Activated CD8-positive, alpha-beta T cell treated with anti-CD3 and anti-CD28 coated beads for 36 hours (primary cell): Measurements from ENCODE around the gene FBLN1. TPM values are rescaled to one million over a fixed set of nuclear protein-coding genes. Genes with fewer than 3 reads are reported as not detected.

Source experiments
- ATAC-seq: fragments of 200-7000 bp; cut with Tn5 transposase; one replicate; pipeline ENCODE4 v1.10.0; 2021; ENCODE audit warnings: mild to moderate bottlenecking, moderate library complexity
- CTCF ChIA-PET: fragments of 350-600 bp; sonication (Branson Sonifier 250); formaldehyde crosslinking; loops from one replicate; lab custom pipeline; 2021; ENCODE audit warnings: antibody characterized with exemption; lab: Charles Lee
- POLR2A ChIA-PET: fragments of 350-600 bp; sonication (Branson Sonifier 250); formaldehyde crosslinking; loops from one replicate; lab custom pipeline; 2021; ENCODE audit warnings: antibody characterized with exemption; lab: Charles Lee
- DNase-seq: peaks from one replicate; pipeline ENCODE4 v3.0.0-alpha.2; 2020
- H3K27ac Mint-ChIP-seq: one replicate; pipeline ENCODE4 v1.8.0; 2021; ENCODE audit warnings: mild to moderate bottlenecking, mixed read lengths
- H3K27me3 Mint-ChIP-seq: one replicate; pipeline ENCODE4 v1.8.0; 2021; ENCODE audit warnings: mixed read lengths
- H3K36me3 Mint-ChIP-seq: one replicate; pipeline ENCODE4 v1.8.0; 2021; ENCODE audit warnings: low read depth, mixed read lengths
- H3K4me1 Mint-ChIP-seq: one replicate; pipeline ENCODE4 v1.8.0; 2021; ENCODE audit warnings: low read depth, mixed read lengths
- H3K4me3 Mint-ChIP-seq: one replicate; pipeline ENCODE4 v1.8.0; 2021; ENCODE audit warnings: mild to moderate bottlenecking, moderate library complexity, mixed read lengths
- H3K9me3 Mint-ChIP-seq: one replicate; pipeline ENCODE4 v1.8.0; 2021; ENCODE audit warnings: mixed read lengths
- CTCF ChIP-seq: fragments of 200-600 bp; IDR thresholded peaks from one replicate; pipeline ENCODE4 v1.8.0; 2022; ENCODE audit warnings: antibody characterized with exemption, mild to moderate bottlenecking
- intact Hi-C: fragments of 100-400 bp; cut with micrococcal nuclease; formaldehyde crosslinking; loops from one replicate; pipeline ENCODE4 v1.10.0; 2022
- total RNA-seq, 2 experiments: library from RNA; stranded (reverse); gene quantifications; one replicate each; pipeline ENCODE4 v1.2.3, GENCODE V29; 2021

Gene FBLN1
- total RNA-seq, 2 experiments from 2014 or later: 0.56 TPM; not detected in 1

- Mint-ChIP-seq H3K4me3 (no peak overlapping the region), H3K36me3 (no peaks in the 10 kb centered on the region), H3K9me3 (no peaks in the 10 kb centered on the region), H3K27me3 (peaks cover 3% of the 10 kb centered on the region), H3K4me1 (no peaks in the 10 kb centered on the region), H3K27ac (no peak overlapping the region)
- DNase-seq: no peak
- no peak for TF ChIP-seq CTCF
- intact Hi-C loops: loop anchor here (2.0 to 10.0 kb wide), 3 partner anchors 43 to 277 kb away; no protein-coding TSS in a partner anchor
- ChIA-PET CTCF (interaction anchor here (1.4 kb wide), 1 partner anchor 26 kb away, joined by 4 read pairs; no protein-coding TSS in a partner anchor), POLR2A (no interaction called here)
- ATAC-seq: no peak
Measured at GRCh38 chr22:45551310-45552016, 48.8 kb downstream of the FBLN1 start.

GRCh38 chr22:45552017-45552411 is 49.3 kb downstream of the FBLN1 start:
- peaks cover 3% of the 10 kb centered on the region for H3K27me3 Mint-ChIP-seq
- intact Hi-C loops: loop anchor here (10.0 kb wide), 2 partner anchors 107 to 277 kb away; no protein-coding TSS in a partner anchor
- CTCF ChIA-PET: interaction anchor here (1.4 to 1.8 kb wide), 3 partner anchors 25 to 278 kb away, joined by 3 to 4 read pairs (median 4); no protein-coding TSS in a partner anchor
- TF ChIP-seq CTCF: no peak
- no peaks in the 10 kb centered on the region for H3K9me3 Mint-ChIP-seq
- POLR2A ChIA-PET: no interaction called here
- H3K4me3 Mint-ChIP-seq: no peak overlapping the region
- H3K4me1 Mint-ChIP-seq: no peaks in the 10 kb centered on the region
- DNase-seq (no peak), ATAC-seq (no peak)
- H3K27ac Mint-ChIP-seq: no peak overlapping the region
- H3K36me3 Mint-ChIP-seq: no peaks in the 10 kb centered on the region

GRCh38 chr22:45552580-45553350 is 50.1 kb downstream of the FBLN1 start:
- H3K36me3 Mint-ChIP-seq: no peaks in the 10 kb centered on the region
- DNase-seq: no peak
- peaks cover 3% of the 10 kb centered on the region for H3K27me3 Mint-ChIP-seq
- no peak for ATAC-seq
- H3K9me3 Mint-ChIP-seq: no peaks in the 10 kb centered on the region
- ChIA-PET POLR2A (no interaction called here), CTCF (interaction anchor here (0.8 to 1.8 kb wide), 6 partner anchors 13 to 279 kb away, joined by 3 to 7 read pairs (median 4); no protein-coding TSS in a partner anchor)
- H3K4me1 Mint-ChIP-seq: no peaks in the 10 kb centered on the region
- intact Hi-C loops: loop anchor here (10.0 kb wide), 2 partner anchors 108 to 278 kb away; no protein-coding TSS in a partner anchor
- no peak overlapping the region for H3K4me3 Mint-ChIP-seq
- no peak for TF ChIP-seq CTCF
- no peak overlapping the region for H3K27ac Mint-ChIP-seq

- TF ChIP-seq CTCF: peak; percentile 79
- peaks cover 3% of the 10 kb centered on the region for H3K27me3 Mint-ChIP-seq
- peak; percentile 73 for DNase-seq
- no peaks in the 10 kb centered on the region for H3K9me3 Mint-ChIP-seq
- no peak overlapping the region for H3K27ac Mint-ChIP-seq
- no peak overlapping the region for H3K4me3 Mint-ChIP-seq
- peak; percentile 73 for ATAC-seq
- CTCF ChIA-PET: interaction anchor here (0.7 to 1.8 kb wide), 16 partner anchors 13 to 451 kb away, joined by 3 to 8 read pairs (median 4); no protein-coding TSS in a partner anchor
- H3K36me3 Mint-ChIP-seq: no peaks in the 10 kb centered on the region
- POLR2A ChIA-PET: no interaction called here
- no peaks in the 10 kb centered on the region for H3K4me1 Mint-ChIP-seq
- intact Hi-C loops: loop anchor here (10.0 kb wide), 2 partner anchors 109 to 279 kb away; no protein-coding TSS in a partner anchor
Measured at GRCh38 chr22:45553351-45554039, 50.8 kb downstream of the FBLN1 start.
